ENCODE measurements around the gene TMEM272.

- TF ChIP-seq ZNF565 (CRISPR knock-in tag; conservative IDR thresholded peaks at IDR 0.05; ENCODE audit: low read depth) (no peak), ZNF8 (CRISPR knock-in tag; IDR thresholded peaks at IDR 0.05) (no peak), RARB (CRISPR knock-in tag; IDR thresholded peaks at IDR 0.05) (no peak), CSDC2 (CRISPR knock-in tag; IDR thresholded peaks at IDR 0.05) (no peak), PPARA (CRISPR knock-in tag; IDR thresholded peaks at IDR 0.05; ENCODE audit: borderline replicate concordance) (no peak)
Measured at GRCh38 chr13:51765142-51765515, 79.8 kb downstream of the TMEM272 start.
